K562 (cell line): ENCODE results near the gene MBD5. TPM values are rescaled to one million over a fixed set of nuclear protein-coding genes. Genes with fewer than 3 reads are reported as not detected.

Source experiments
- ATAC-seq: fragments of 200-7000 bp; cut with Tn5 transposase; 3 replicates; pipeline ENCODE4 v1.9.1; 2020; ENCODE audit warnings: moderate library complexity
- BruUV-seq: library from RNA; stranded (reverse); fragments of 400-500 nt; replicated peaks from 2 replicates; lab custom pipeline; 2021; lab: Mats Ljungman, UMichigan
- CTCF ChIA-PET: fragments of 300-600 bp; formaldehyde crosslinking; extraction: SDS; loops from one replicate; lab custom pipeline; 2021; ENCODE audit warnings: low intra/inter-chr PET ratio; lab: Yijun Ruan, JAX
- POLR2A ChIA-PET: fragments of 300-600, 350-650 bp; sonication (Branson Sonifier 250); formaldehyde crosslinking; extraction: SDS; loops from one replicate; lab custom pipeline; 2021; ENCODE audit warnings: antibody characterized with exemption, inconsistent platforms; lab: Yijun Ruan, JAX
- DNase-seq, 4 experiments: peaks; one replicate each; pipeline versions ENCODE4 v3.0.0 to v3.0.0-alpha.2; 2011 to 2018; ENCODE audit warnings: low spot score in 3 of 4, mixed read lengths in 3 of 4; ENCODE audit errors: extremely low read depth in 1 of 4
- FAIRE-seq: peaks from 2 replicates; lab custom pipeline; 2011; peaks lifted over from hg19 to GRCh38; lab: Jason Lieb, UNC
- H2AFZ ChIP-seq: 2 replicates; pipeline ENCODE4 v1.6.0; 2011; ENCODE audit warnings: low read depth, low read length, control low read depth, inconsistent platforms
- H3K27ac ChIP-seq: fragments of 200-600 bp; 3 replicates; pipeline ENCODE4 v1.8.0; 2011; ENCODE audit warnings: low read depth, mild to moderate bottlenecking, control low read depth, inconsistent platforms, low read length, moderate library complexity, mixed read lengths; ENCODE audit errors: extremely low read depth
- H3K27me3 ChIP-seq, 2 experiments: fragments of 300-600 bp in 1 of 2; 2 replicates in 1 of 2; 3 replicates in 1 of 2; pipeline versions ENCODE4 v1.6.0 to v1.8.0; 2011; ENCODE audit warnings: inconsistent platforms in 2 of 2, low read length in 2 of 2, mild to moderate bottlenecking in 1 of 2, mixed read lengths in 1 of 2, moderate library complexity in 1 of 2; ENCODE audit not compliant: control insufficient read depth in 2 of 2, insufficient read depth in 2 of 2
- H3K36me3 ChIP-seq: fragments of 300-600 bp; 3 replicates; pipeline ENCODE4 v1.8.0; 2011; ENCODE audit warnings: mild to moderate bottlenecking, low read length, inconsistent platforms; ENCODE audit not compliant: control insufficient read depth, insufficient read depth
- H3K4me1 ChIP-seq, 2 experiments: fragments of 200-600 bp in 1 of 2; replicated peaks in 1 of 2; 2 replicates in 1 of 2; 3 replicates in 1 of 2; pipeline versions ENCODE4 v1.5.1 to v1.8.0; 2011; ENCODE audit warnings: inconsistent platforms in 2 of 2, low read length in 2 of 2, mild to moderate bottlenecking in 1 of 2, mixed read lengths in 1 of 2, moderate library complexity in 1 of 2; ENCODE audit not compliant: control insufficient read depth in 2 of 2, insufficient read depth in 2 of 2
- H3K4me2 ChIP-seq: 2 replicates; pipeline ENCODE4 v1.6.1; 2011; ENCODE audit warnings: low read length, control low read depth, inconsistent platforms, mixed read lengths; ENCODE audit not compliant: insufficient read depth
- H3K4me3 ChIP-seq: fragments of 200-600 bp; sonication (generic), shearing (Covaris generic); 2 replicates; pipeline ENCODE4 v1.5.1; 2016; ENCODE audit warnings: control low read depth, inconsistent platforms
- H3K79me2 ChIP-seq: fragments of 200-600 bp; 3 replicates; pipeline ENCODE4 v1.8.0; 2011; ENCODE audit warnings: low read length, inconsistent platforms; ENCODE audit not compliant: control insufficient read depth, insufficient read depth
- H3K9ac ChIP-seq, 2 experiments: 2 replicates each; pipeline versions ENCODE4 v1.6.0 to v1.6.1; 2011; ENCODE audit warnings: low read depth in 2 of 2, low read length in 2 of 2, control low read depth in 1 of 2, inconsistent platforms in 1 of 2, mild to moderate bottlenecking in 1 of 2, mixed read lengths in 1 of 2; ENCODE audit not compliant: insufficient read depth in 1 of 2
- H3K9me1 ChIP-seq: one replicate; pipeline ENCODE4 v1.6.0; 2011; ENCODE audit warnings: inconsistent platforms, mild to moderate bottlenecking, low read length, moderate library complexity; ENCODE audit not compliant: control insufficient read depth, insufficient read depth
- H3K9me3 ChIP-seq: replicated peaks from 2 replicates; pipeline ENCODE4 v1.5.1; 2011; ENCODE audit warnings: low read depth, low read length, inconsistent platforms; ENCODE audit not compliant: control insufficient read depth, insufficient read depth
- H4K20me1 ChIP-seq: replicated peaks from 2 replicates; pipeline ENCODE4 v1.6.1; 2011; ENCODE audit warnings: low read length, inconsistent platforms, mixed read lengths; ENCODE audit not compliant: control insufficient read depth, insufficient read depth
- BMI1 ChIP-seq: fragments of 150-350 bp; IDR thresholded peaks from 2 replicates; pipeline ENCODE4 v1.6.1; 2014; ENCODE audit warnings: low read length
- HDGF ChIP-seq: fragments of 450-650 bp; IDR thresholded peaks from 2 replicates; pipeline ENCODE4 v1.6.1; 2016
- MXD1 ChIP-seq: fragments of 250-450 bp; sonication (Bioruptor Pico); IDR thresholded peaks from 2 replicates; pipeline ENCODE4 v1.8.0; 2021; ENCODE audit warnings: borderline replicate concordance, mild to moderate bottlenecking, moderate library complexity; ENCODE audit not compliant: poor library complexity, severe bottlenecking
- TARDBP ChIP-seq: fragments of 450-650 bp; IDR thresholded peaks from 2 replicates; pipeline ENCODE4 v1.6.1; 2016
- XRCC4 ChIP-seq: IDR thresholded peaks from one replicate; pipeline ENCODE4 v1.6.1; 2011; ENCODE audit not compliant: insufficient read depth, insufficient read length; ENCODE audit errors: extremely low read depth
- WGBS: fragments of 100-300 bp; shearing (Covaris generic); methylation state at CpG from one replicate; pipeline ENCODE4 v1.1.6; 2016; ENCODE audit warnings: low coverage, mixed read lengths; ENCODE audit not compliant: insufficient coverage; ENCODE audit errors: missing lambda C conversion rate; 5-methylcytosine and 5-hydroxymethylcytosine counted together
- in situ Hi-C: fragments of 300-500 bp; cut with MboI; formaldehyde crosslinking; loops from 4 replicates; pipeline ENCODE4 v1.15.0; 2018; ENCODE audit warnings: inconsistent platforms, mixed read lengths
- intact Hi-C: fragments of 100-400 bp; cut with micrococcal nuclease; formaldehyde crosslinking; loops from 2 replicates; pipeline ENCODE4 v1.14.2; 2022
- polyA plus RNA-seq, 8 experiments: library from polyadenylated mRNA; depleted of rRNA in 4 of 8; stranded (reverse) in 5 of 8; unstranded in 3 of 8; fragments of >200 nt; fragmentation: Nextera tagmentation in 2 of 8; fragmentation: Illumina TruSeq in 1 of 8; extraction: Ambion mirVana in 2 of 8; extraction: Trizol in 1 of 8; gene quantifications; 2 replicates each; pipeline versions ENCODE4 v1.2.1 to v1.2.3, GENCODE V29; 2011 to 2014; ENCODE audit warnings: inconsistent platforms in 1 of 8, missing spikeins in 1 of 8
- total RNA-seq, 7 experiments: library from RNA; depleted of rRNA in 6 of 7; stranded (reverse); fragments of >200 nt in 6 of 7; fragmentation: Illumina TruSeq in 2 of 7; extraction: Trizol in 2 of 7; gene quantifications; 2 replicates each; pipeline versions ENCODE4 v1.2.1 to v1.2.3, GENCODE V29; 2011 to 2021; ENCODE audit warnings: low replicate concordance in 1 of 7
- TF ChIP-seq, protein P1 (sequence below): fragments of 450-650 bp; formaldehyde crosslinking; IDR thresholded peaks from 2 replicates; pipeline ENCODE4 v1.4.0; 2022; ENCODE audit warnings: missing genetic modification characterization

The MBD5 gene
- total and polyA plus RNA-seq, 9 of the 15 experiments (the other 6 are each of a cell fraction or from before 2014, with no cell fraction given): 3.4 to 14.5 (median 9.0) TPM

GRCh38 chr2:148031152-148031551, 10.3 kb downstream of the MBD5 start:
- CTCF ChIA-PET: no interaction called here
- Histone ChIP-seq H3K27me3 (no peaks in the 10 kb centered on the region), H4K20me1 (no peaks in the 10 kb centered on the region), H3K27ac (no peak overlapping the region), H3K9ac (no peak overlapping the region), H3K9me3 (no peaks in the 10 kb centered on the region), H3K36me3 (no peaks in the 10 kb centered on the region), H3K4me3 (no peak overlapping the region), H3K79me2 (peaks cover 8% of the 10 kb centered on the region; the same call in 2 of the 3 replicates), H2AFZ (no peak overlapping the region), H3K4me1 (no peaks in the 10 kb centered on the region; a peak in 1 of 5 replicates), H3K4me2 (no peak overlapping the region), H3K9me1 (no peaks in the 10 kb centered on the region)
- intact Hi-C loops: no loop called here
- TF ChIP-seq TARDBP: no peak
- no peak for TF ChIP-seq MXD1 (CRISPR knock-in tag)
- in situ Hi-C loops: no loop called here
- no peak for ATAC-seq
- no TSS peak for BruUV-seq
- no peak for DNase-seq
- POLR2A ChIA-PET: interaction anchor here (0.7 kb wide), 1 partner anchor 149 kb away, joined by 3 read pairs; no protein-coding TSS in a partner anchor
- no peak for FAIRE-seq

GRCh38 chr2:148032215-148032614, 11.3 kb downstream of the MBD5 start:
- ATAC-seq (no peak), DNase-seq (no peak), FAIRE-seq (no peak)
- TF ChIP-seq XRCC4 (no peak), BMI1 (no peak), HDGF (no peak)
- TF ChIP-seq, protein P1, sequence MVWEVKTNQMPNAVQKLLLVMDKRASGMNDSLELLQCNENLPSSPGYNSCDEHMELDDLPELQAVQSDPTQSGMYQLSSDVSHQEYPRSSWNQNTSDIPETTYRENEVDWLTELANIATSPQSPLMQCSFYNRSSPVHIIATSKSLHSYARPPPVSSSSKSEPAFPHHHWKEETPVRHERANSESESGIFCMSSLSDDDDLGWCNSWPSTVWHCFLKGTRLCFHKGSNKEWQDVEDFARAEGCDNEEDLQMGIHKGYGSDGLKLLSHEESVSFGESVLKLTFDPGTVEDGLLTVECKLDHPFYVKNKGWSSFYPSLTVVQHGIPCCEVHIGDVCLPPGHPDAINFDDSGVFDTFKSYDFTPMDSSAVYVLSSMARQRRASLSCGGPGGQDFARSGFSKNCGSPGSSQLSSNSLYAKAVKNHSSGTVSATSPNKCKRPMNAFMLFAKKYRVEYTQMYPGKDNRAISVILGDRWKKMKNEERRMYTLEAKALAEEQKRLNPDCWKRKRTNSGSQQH (CRISPR knock-in tag): no peak
- ChIA-PET POLR2A (interaction anchor here (1.1 to 1.4 kb wide), 2 partner anchors 10 to 17 kb away, joined by 3 to 4 read pairs; no protein-coding TSS in a partner anchor), CTCF (no interaction called here)
- no peaks in the 10 kb centered on the region for H3K27me3 ChIP-seq
- H3K36me3 ChIP-seq: no peaks in the 10 kb centered on the region
- H3K4me2 ChIP-seq: no peak overlapping the region
- H3K27ac ChIP-seq: no peak overlapping the region
- H3K4me1 ChIP-seq: no peaks in the 10 kb centered on the region
- H3K9me1 ChIP-seq: no peaks in the 10 kb centered on the region
- no peaks in the 10 kb centered on the region for H3K9me3 ChIP-seq
- no peak overlapping the region for H3K4me3 ChIP-seq
- H2AFZ ChIP-seq: no peak overlapping the region
- in situ Hi-C loops (no loop called here), intact Hi-C loops (no loop called here)
- H4K20me1 ChIP-seq: no peaks in the 10 kb centered on the region
- 68% methylated on average over 4 of the region's 4 CpGs for WGBS
- no peak overlapping the region for H3K9ac ChIP-seq
- BruUV-seq: no TSS peak
- H3K79me2 ChIP-seq: peaks cover 2% of the 10 kb centered on the region; the same call in 1 of the 3 replicates
